Embryonic facial prominence (tissue), 1 donor: Measurements from ENCODE around the gene INHBE.
"Not testable (repeated sequence)": the region's sequence is repeated elsewhere in the genome, so short reads cannot be mapped to it uniquely, and the experiment has no call there.

Source experiments
- DNase-seq: peaks from one replicate; pipeline ENCODE4 v3.0.0-alpha.2; 2016; ENCODE audit errors: extremely low spot score

INHBE gene

GRCh38 chr12:57454566-57455373 is at the start of gene INHBE:
Gene INHBE (plus strand): TSS chr12:57455307. CDS start chr12:57455537, 230 bp downstream.
- no peak for DNase-seq

- no peak for DNase-seq
These were observed 44.6 kb upstream of the INHBE start for GRCh38 chr12:57410534-57410933.

- DNase-seq = not testable (repeated sequence)
These were observed 40.9 kb upstream of the INHBE start for GRCh38 chr12:57414160-57414559.

- no peak for DNase-seq
These were observed 40.0 kb upstream of the INHBE start for GRCh38 chr12:57415088-57415487.

GRCh38 chr12:57416039-57416996 is 38.8 kb upstream of the INHBE start:
- no peak for DNase-seq

GRCh38 chr12:57418255-57418654 is 36.9 kb upstream of the INHBE start:
- no peak for DNase-seq

- DNase-seq = no peak
These were observed 35.6 kb upstream of the INHBE start for GRCh38 chr12:57419495-57419894.

GRCh38 chr12:57420482-57420881 is 34.6 kb upstream of the INHBE start:
- no peak for DNase-seq

- DNase-seq = not testable (repeated sequence)
These were observed 28.2 kb upstream of the INHBE start for GRCh38 chr12:57426948-57427347.

- DNase-seq = no peak
These were observed 26.1 kb upstream of the INHBE start for GRCh38 chr12:57428965-57429364.

GRCh38 chr12:57429473-57430111 is 25.5 kb upstream of the INHBE start:
- no peak for DNase-seq

- no peak for DNase-seq
These were observed 24.8 kb upstream of the INHBE start for GRCh38 chr12:57430112-57430930.

GRCh38 chr12:57430931-57431566 is 24.1 kb upstream of the INHBE start, which contains the start of gene R3HDM2:
Gene R3HDM2 (minus strand): TSS chr12:57431043. CDS start chr12:57310428, 120,615 bp downstream.
- peak; percentile 95 for DNase-seq

GRCh38 chr12:57431654-57432188 is 23.4 kb upstream of the INHBE start:
- DNase-seq = no peak

GRCh38 chr12:57433370-57433769 is 21.7 kb upstream of the INHBE start:
- DNase-seq = no peak

GRCh38 chr12:57434517-57435223 is 20.4 kb upstream of the INHBE start, which contains the start of gene INHBC:
Gene INHBC (plus strand): TSS chr12:57434784. CDS start chr12:57434887, 103 bp downstream.
- DNase-seq = no peak

GRCh38 chr12:57435293-57435692 is 19.8 kb upstream of the INHBE start:
- DNase-seq = no peak

- DNase-seq = no peak
These were observed 16.7 kb upstream of the INHBE start for GRCh38 chr12:57438400-57438799.

- no peak for DNase-seq
These were observed 15.3 kb upstream of the INHBE start for GRCh38 chr12:57439762-57440266.
